GM13976 (cell line): Measurements from ENCODE around the gene BBIP1.

Source experiments
- DNase-seq: peaks from one replicate; pipeline ENCODE4 v3.0.0; 2012; ENCODE audit warnings: low spot score
- in situ Hi-C: fragments of 300-500 bp; cut with MboI; formaldehyde crosslinking; loops from one replicate; pipeline ENCODE4 v1.12.0; 2022; ENCODE audit warnings: low sequenced_read_pairs, mixed read lengths, inconsistent platforms; ENCODE audit not compliant: unreplicated experiment
- TF ChIP-seq, protein P1 (sequence below): IDR thresholded peaks from 2 replicates; pipeline ENCODE4 v1.5.1; 2012; ENCODE audit warnings: borderline replicate concordance, mild to moderate bottlenecking; ENCODE audit not compliant: insufficient read depth; ENCODE audit errors: extremely low read depth, missing control alignments, control extremely low read depth

BBIP1 gene, protein sequence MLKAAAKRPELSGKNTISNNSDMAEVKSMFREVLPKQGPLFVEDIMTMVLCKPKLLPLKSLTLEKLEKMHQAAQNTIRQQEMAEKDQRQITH

DNA sequence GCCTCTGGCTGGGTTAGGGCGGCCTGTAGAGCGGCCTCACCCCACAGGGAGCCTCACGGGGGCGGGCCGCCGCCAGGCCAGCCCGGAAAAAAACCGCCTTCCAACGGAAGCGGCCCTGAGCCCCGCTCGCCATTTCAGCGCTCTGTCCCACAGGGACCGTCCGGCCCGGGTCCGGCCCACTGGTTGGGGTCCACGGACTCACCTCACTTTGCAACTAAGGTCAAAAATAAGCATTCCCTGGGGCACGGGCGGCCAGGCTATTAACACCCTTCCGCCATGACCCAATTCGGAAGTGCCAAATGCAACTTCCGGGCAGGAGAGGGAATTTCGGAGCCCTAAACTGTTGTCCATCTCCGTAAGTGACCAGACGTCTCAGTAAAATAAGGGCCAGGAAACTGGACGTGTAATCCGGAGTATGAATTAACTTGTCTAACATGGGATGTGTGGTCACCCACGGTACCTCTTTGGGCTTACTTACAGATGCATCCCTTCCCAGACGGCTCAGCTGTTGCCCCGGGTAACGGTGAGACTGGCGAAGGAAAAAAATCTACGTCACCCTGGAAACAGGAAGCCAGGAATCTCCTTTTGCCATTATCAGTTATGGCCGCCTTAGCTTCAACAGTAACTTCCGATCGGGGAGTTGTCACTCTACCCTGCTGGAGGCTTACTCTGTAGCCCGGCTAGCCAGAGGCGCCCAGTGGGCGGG, at the start of gene BBIP1:
TSS of gene BBIP1 (minus strand) at position 538 of the 706 bp plus-strand sequence. CDS start 1,023 bp downstream, outside the sequence.
- TF ChIP-seq, protein P1, sequence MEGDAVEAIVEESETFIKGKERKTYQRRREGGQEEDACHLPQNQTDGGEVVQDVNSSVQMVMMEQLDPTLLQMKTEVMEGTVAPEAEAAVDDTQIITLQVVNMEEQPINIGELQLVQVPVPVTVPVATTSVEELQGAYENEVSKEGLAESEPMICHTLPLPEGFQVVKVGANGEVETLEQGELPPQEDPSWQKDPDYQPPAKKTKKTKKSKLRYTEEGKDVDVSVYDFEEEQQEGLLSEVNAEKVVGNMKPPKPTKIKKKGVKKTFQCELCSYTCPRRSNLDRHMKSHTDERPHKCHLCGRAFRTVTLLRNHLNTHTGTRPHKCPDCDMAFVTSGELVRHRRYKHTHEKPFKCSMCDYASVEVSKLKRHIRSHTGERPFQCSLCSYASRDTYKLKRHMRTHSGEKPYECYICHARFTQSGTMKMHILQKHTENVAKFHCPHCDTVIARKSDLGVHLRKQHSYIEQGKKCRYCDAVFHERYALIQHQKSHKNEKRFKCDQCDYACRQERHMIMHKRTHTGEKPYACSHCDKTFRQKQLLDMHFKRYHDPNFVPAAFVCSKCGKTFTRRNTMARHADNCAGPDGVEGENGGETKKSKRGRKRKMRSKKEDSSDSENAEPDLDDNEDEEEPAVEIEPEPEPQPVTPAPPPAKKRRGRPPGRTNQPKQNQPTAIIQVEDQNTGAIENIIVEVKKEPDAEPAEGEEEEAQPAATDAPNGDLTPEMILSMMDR, result peak; percentile 18
- peak; percentile 93 for DNase-seq
- in situ Hi-C loops, result no loop called here

DNA sequence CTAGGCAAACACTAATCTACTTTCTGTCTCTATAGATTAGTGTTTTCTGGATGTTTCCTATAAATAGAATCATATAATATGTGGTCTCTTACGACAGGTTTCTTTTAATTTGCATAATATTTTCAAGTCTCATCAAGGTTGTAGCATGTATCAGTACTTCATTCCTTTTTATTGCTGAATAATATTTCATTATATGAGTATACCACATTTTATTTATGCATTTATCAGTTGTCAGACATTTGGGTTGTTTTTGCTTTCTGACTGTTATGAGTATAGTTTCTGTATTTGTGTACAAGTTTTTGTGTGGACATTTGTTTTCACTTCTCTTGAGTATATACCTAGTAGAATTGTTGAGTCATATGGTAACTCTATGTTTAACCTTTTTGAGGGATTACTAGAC, 48.7 kb upstream of the BBIP1 start:
- in situ Hi-C loops, result no loop called here
- no peak for DNase-seq
- TF ChIP-seq, protein P1, result no peak

DNA sequence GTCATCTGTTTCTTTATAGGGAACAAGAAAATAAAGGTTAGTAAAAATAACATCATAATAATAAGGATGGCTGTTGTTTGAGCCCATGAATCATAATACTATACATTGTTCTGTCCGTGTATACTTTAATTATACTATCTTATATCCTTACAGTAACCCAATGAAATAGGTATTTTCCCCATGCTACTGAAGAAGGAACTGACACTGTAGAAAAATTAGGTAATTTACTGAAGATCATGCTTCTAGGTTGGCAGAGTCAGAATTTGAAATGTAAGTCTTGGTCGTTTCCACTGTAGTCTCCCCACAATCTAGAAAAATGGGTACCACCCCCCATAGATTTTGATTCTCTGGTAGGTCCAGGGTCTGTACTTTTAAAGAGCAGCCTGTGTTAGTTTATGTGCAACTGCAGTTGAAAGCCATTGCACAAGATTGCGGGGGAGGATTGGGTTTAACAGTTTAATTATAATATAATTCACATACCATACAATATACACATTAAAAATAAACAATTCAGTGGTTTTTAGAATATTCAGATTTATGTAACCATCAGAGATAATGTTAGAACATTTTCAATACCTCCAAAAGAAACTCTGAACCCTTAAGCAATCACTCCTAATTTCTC, 48.1 kb upstream of the BBIP1 start:
- TF ChIP-seq, protein P1, result no peak
- no peak for DNase-seq
- in situ Hi-C loops, result no loop called here

DNA sequence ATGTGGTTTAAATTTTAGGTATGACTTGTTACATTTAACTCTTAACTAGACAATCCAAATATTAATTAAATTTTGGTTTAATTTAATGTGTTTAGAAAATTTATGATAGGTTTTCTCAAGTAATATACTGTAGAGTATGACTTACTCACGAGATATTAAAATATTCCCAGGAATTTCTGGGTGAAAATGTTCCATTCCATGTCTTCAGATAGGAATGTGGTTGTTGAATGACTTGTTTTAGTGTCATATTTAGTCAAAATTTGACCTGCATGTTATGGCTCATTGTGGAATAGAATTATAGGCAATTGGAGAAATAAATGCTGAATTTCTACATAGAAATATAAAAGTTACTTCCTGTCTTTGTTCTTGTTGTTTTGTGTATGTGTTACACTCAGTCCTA, 47.2 kb upstream of the BBIP1 start:
- TF ChIP-seq, protein P1, result no peak
- DNase-seq, result no peak

DNA sequence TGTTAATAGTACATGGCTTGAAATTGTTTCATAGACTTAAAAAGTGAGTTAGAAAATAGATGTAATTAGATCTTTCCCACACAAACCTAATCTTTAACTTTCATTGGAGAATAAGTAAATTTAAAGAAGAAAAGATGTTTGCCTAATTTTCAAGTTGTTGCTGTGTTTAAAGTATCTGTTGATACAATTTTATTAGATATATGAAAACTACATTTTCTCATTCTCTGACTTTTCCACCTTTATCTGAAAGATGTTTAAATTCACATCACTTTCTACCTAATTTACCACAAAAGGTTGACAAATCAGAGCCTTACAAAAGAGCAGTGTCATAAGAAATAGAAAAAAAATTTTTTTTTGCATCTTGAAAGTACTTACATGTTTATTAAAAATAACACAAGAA, 46.2 kb upstream of the BBIP1 start:
- in situ Hi-C loops, result no loop called here
- TF ChIP-seq, protein P1, result no peak
- DNase-seq, result no peak

More for the DNA sequence above, 47.2 kb upstream of the BBIP1 start:
- in situ Hi-C loops, result no loop called here

DNA sequence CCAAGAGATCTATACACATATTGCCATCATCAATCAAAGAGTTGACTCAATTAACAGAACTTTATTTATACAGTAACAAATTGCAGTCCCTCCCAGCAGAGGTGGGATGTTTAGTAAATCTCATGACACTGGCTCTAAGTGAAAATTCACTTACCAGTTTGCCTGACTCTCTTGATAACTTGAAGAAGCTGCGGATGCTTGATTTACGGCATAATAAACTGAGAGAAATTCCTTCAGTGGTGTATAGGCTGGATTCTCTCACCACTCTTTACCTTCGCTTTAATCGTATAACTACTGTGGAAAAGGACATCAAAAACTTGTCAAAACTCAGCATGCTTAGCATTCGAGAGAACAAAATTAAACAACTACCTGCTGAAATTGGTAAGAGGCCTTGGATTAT, 45.7 kb upstream of the BBIP1 start:
- in situ Hi-C loops, result no loop called here
- no peak for DNase-seq
- TF ChIP-seq, protein P1, result no peak

DNA sequence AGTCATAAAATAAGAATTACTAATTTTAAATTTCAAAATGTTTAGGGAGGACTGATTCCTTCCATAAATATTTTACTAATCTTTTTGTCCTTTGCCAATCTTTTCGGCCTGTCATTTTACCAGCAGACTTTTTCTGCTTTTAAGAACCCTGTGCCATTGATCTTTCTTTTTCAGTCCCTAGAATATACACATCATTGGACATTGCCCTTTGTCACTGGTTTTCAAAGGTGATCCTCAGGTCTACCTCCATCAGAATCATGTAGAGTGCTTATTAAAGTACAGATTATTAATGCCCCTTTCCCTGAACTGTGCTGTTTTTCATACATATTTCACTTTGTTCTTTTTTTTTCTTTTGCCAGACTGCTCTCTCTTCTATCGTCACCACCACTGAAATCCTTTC, 44.2 kb upstream of the BBIP1 start:
- in situ Hi-C loops, result no loop called here

More for the DNA sequence above, 44.2 kb upstream of the BBIP1 start:
- DNase-seq, result no peak
- TF ChIP-seq, protein P1, result no peak
